Activated CD4-positive, alpha-beta T cell treated with anti-CD3 and anti-CD28 coated beads for 36 hours (primary cell): ENCODE measurements around the gene FXYD6. TPM values are rescaled to one million over a fixed set of nuclear protein-coding genes. Genes with fewer than 3 reads are reported as not detected.

ENCODE experiments used
- ATAC-seq: fragments of 200-7000 bp; cut with Tn5 transposase; one replicate; pipeline ENCODE4 v1.10.0; 2021; ENCODE audit warnings: mild to moderate bottlenecking, moderate library complexity
- CTCF ChIA-PET: fragments of 350-600 bp; sonication (Branson Sonifier 250); formaldehyde crosslinking; loops from one replicate; lab custom pipeline; 2021; ENCODE audit warnings: antibody characterized with exemption; lab: Charles Lee
- POLR2A ChIA-PET: fragments of 350-600 bp; sonication (Branson Sonifier 250); formaldehyde crosslinking; loops from one replicate; lab custom pipeline; 2021; ENCODE audit warnings: antibody characterized with exemption, inconsistent platforms; lab: Charles Lee
- DNase-seq: peaks from one replicate; pipeline ENCODE4 v3.0.0-alpha.2; 2020
- H3K27ac Mint-ChIP-seq: one replicate; pipeline ENCODE4 v1.8.0; 2021; ENCODE audit warnings: mixed read lengths
- H3K27me3 Mint-ChIP-seq: one replicate; pipeline ENCODE4 v1.8.0; 2021; ENCODE audit warnings: mixed read lengths
- H3K36me3 Mint-ChIP-seq: one replicate; pipeline ENCODE4 v1.8.0; 2021; ENCODE audit warnings: low read depth, mixed read lengths
- H3K4me1 Mint-ChIP-seq: one replicate; pipeline ENCODE4 v1.8.0; 2021; ENCODE audit warnings: mixed read lengths
- H3K4me3 Mint-ChIP-seq: one replicate; pipeline ENCODE4 v1.8.0; 2021; ENCODE audit warnings: mild to moderate bottlenecking, moderate library complexity, mixed read lengths
- H3K9me3 Mint-ChIP-seq: one replicate; pipeline ENCODE4 v1.8.0; 2021; ENCODE audit warnings: low read depth, mixed read lengths
- intact Hi-C, 2 experiments: fragments of 100-400 bp; cut with DNase I in 1 of 2; cut with micrococcal nuclease in 1 of 2; formaldehyde crosslinking; loops; one replicate each; pipeline versions ENCODE4 v1.14.2 to v1.15.1; 2022 to 2024; cut with DNase I, micrococcal nuclease
- total RNA-seq, 2 experiments: library from RNA; stranded (reverse); gene quantifications; one replicate each; pipeline ENCODE4 v1.2.3, GENCODE V29; 2021

Gene FXYD6
- total RNA-seq, 2 experiments from 2014 or later, result 0.46 to 0.47 TPM

GRCh38 chr11:117874910-117875381 lies 1.5 kb downstream of the FXYD6 start:
- no peak for DNase-seq
- no peaks in the 10 kb centered on the region for H3K9me3 Mint-ChIP-seq
- peak; percentile 33 for ATAC-seq
- intact Hi-C loops, result no loop called here
- peaks cover 47% of the 10 kb centered on the region for H3K27me3 Mint-ChIP-seq
- peak overlapping the region; percentile 23 for H3K4me3 Mint-ChIP-seq
- no peaks in the 10 kb centered on the region for H3K36me3 Mint-ChIP-seq
- H3K27ac Mint-ChIP-seq, result no peak overlapping the region
- POLR2A ChIA-PET, result no interaction called here
- H3K4me1 Mint-ChIP-seq, result peaks cover 30% of the 10 kb centered on the region
- CTCF ChIA-PET, result interaction anchor here (1.1 to 1.4 kb wide), 2 partner anchors 17 to 52 kb away, joined by 3 read pairs; no protein-coding TSS in a partner anchor

DNA sequence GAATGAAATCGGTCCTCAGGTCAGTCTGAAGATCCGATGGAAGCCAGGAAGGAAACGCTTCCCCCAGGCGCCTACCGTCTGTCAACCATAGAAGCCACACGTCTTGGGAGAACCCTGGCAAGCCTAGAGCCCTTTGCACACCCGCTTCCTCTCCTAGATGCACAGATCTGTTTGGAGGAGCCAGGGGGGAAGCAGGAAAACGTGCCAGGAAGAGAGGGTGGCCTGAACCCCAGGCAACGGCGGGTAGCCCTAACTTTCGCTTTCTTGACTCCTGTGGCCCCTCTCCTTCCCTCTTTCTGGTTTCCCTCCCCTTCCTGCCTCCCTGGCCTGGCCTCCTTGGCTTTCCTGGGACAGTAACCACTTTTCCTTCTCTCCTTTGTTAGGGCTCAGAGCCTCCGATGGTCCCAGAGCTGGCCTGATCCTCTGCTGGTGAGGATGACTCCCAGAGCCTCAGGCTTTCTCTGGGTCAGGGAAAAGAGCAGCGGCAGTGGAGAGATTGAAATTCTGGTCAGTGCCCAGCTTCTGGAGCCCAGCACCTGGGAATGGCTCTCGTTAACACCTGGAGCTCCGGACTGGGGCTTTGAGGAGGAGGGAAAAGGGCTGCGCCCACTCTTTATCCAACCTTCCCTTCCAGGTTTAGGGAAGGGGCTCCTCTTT lies 2.1 kb downstream of the FXYD6 start:
- Mint-ChIP-seq H3K4me1 (peaks cover 30% of the 10 kb centered on the region), H3K27me3 (peaks cover 44% of the 10 kb centered on the region)

GRCh38 chr11:117873828-117874125 lies 2.7 kb downstream of the FXYD6 start:
- ChIA-PET POLR2A (no interaction called here), CTCF (interaction anchor here (0.9 to 1.0 kb wide), 2 partner anchors 63 to 179 kb away, joined by 3 to 4 read pairs; no protein-coding TSS in a partner anchor)
- no peaks in the 10 kb centered on the region for H3K36me3 Mint-ChIP-seq
- peaks cover 40% of the 10 kb centered on the region for H3K27me3 Mint-ChIP-seq
- H3K4me1 Mint-ChIP-seq, result peaks cover 30% of the 10 kb centered on the region
- H3K4me3 Mint-ChIP-seq, result no peak overlapping the region
- ATAC-seq (no peak), DNase-seq (no peak)
- H3K27ac Mint-ChIP-seq, result no peak overlapping the region
- no peaks in the 10 kb centered on the region for H3K9me3 Mint-ChIP-seq
- intact Hi-C loops, result no loop called here

More for the DNA sequence above, 2.1 kb downstream of the FXYD6 start:
- Mint-ChIP-seq H3K4me3 (no peak overlapping the region), H3K9me3 (no peaks in the 10 kb centered on the region), H3K36me3 (no peaks in the 10 kb centered on the region), H3K27ac (no peak overlapping the region)
- DNase-seq (no peak), ATAC-seq (no peak)
- intact Hi-C loops, result no loop called here
- CTCF ChIA-PET, result interaction anchor here (1.0 kb wide), 1 partner anchor 64 kb away, joined by 3 read pairs; no protein-coding TSS in a partner anchor
- POLR2A ChIA-PET, result no interaction called here

GRCh38 chr11:117872975-117873827 lies 3.3 kb downstream of the FXYD6 start:
- ATAC-seq, result no peak
- Mint-ChIP-seq H3K4me1 (peaks cover 32% of the 10 kb centered on the region), H3K36me3 (no peaks in the 10 kb centered on the region), H3K27ac (no peak overlapping the region), H3K4me3 (no peak overlapping the region), H3K27me3 (peaks cover 39% of the 10 kb centered on the region), H3K9me3 (no peaks in the 10 kb centered on the region)
- DNase-seq, result no peak
- ChIA-PET CTCF (interaction anchor here (0.5 to 1.0 kb wide), 5 partner anchors 62 to 180 kb away, joined by 3 to 4 read pairs (median 4); no protein-coding TSS in a partner anchor), POLR2A (no interaction called here)
- intact Hi-C loops, result no loop called here

- CTCF ChIA-PET, result interaction anchor here (0.5 to 1.0 kb wide), 3 partner anchors 65 to 74 kb away, joined by 3 to 4 read pairs (median 4); no protein-coding TSS in a partner anchor
- peaks cover 35% of the 10 kb centered on the region for H3K27me3 Mint-ChIP-seq
- peaks cover 32% of the 10 kb centered on the region for H3K4me1 Mint-ChIP-seq
These were observed 4.0 kb downstream of the FXYD6 start for GRCh38 chr11:117872420-117872961.

DNA sequence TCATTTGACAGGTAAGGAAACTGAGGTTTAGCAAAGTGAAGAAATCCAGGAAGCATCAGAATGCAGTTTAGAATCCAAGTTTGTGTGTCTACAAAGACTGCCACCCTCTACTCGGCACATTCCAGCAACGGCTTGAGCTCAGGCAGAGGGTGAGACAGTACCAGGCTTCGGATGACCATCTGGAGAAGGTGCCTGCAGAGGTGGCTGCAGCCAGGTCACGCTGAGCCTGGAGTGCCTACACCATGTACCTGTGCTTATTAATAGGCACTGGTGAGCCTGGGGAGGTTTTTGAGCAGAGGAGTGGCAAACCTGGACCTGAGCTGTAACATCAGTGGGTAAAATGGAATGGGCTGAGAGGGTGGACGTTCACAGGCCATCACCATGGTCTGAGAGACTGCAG lies 4.7 kb downstream of the FXYD6 start:
- H3K4me3 Mint-ChIP-seq, result no peak overlapping the region
- H3K27me3 Mint-ChIP-seq, result peaks cover 28% of the 10 kb centered on the region
- DNase-seq (no peak), ATAC-seq (no peak)
- H3K4me1 Mint-ChIP-seq, result peaks cover 31% of the 10 kb centered on the region
- no peaks in the 10 kb centered on the region for H3K36me3 Mint-ChIP-seq
- POLR2A ChIA-PET, result interaction anchor here (0.6 kb wide), 1 partner anchor 241 kb away, joined by 4 read pairs; no protein-coding TSS in a partner anchor
- intact Hi-C loops, result no loop called here
- CTCF ChIA-PET, result interaction anchor here (1.0 kb wide), 1 partner anchor 64 kb away, joined by 3 read pairs; no protein-coding TSS in a partner anchor
- H3K27ac Mint-ChIP-seq, result no peak overlapping the region
- H3K9me3 Mint-ChIP-seq, result no peaks in the 10 kb centered on the region

More at GRCh38 chr11:117872420-117872961, 4.0 kb downstream of the FXYD6 start:
- no peak for DNase-seq
- Mint-ChIP-seq H3K27ac (no peak overlapping the region), H3K36me3 (no peaks in the 10 kb centered on the region), H3K9me3 (no peaks in the 10 kb centered on the region), H3K4me3 (no peak overlapping the region)
- intact Hi-C loops, result no loop called here
- POLR2A ChIA-PET, result no interaction called here
- ATAC-seq, result no peak

DNA sequence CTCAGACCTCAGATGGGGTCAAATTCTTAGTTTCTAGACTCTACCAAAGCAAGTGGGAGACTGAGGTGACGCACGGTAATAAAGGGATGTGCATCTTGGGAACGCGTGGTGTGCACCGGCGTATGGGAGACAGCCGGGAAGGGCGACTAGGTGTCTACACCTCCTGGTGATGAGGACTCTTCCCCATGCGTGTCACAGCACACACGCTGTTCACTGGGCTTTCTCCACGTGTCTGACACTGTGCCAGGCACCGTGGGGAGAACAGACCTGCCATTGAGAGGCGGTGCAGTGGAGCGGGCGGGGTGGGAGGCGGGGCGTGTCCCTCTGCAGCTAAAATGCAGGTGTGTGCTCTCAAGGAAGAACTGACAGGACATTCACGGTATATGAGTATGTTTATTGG lies 5.3 kb downstream of the FXYD6 start:
- ChIA-PET POLR2A (no interaction called here), CTCF (interaction anchor here (1.0 kb wide), 1 partner anchor 64 kb away, joined by 3 read pairs; no protein-coding TSS in a partner anchor)
- intact Hi-C loops, result no loop called here
- no peak overlapping the region for H3K27ac Mint-ChIP-seq
- ATAC-seq (no peak), DNase-seq (no peak)
- H3K9me3 Mint-ChIP-seq, result no peaks in the 10 kb centered on the region
- peaks cover 25% of the 10 kb centered on the region for H3K27me3 Mint-ChIP-seq
- H3K36me3 Mint-ChIP-seq, result no peaks in the 10 kb centered on the region
- H3K4me1 Mint-ChIP-seq, result peaks cover 28% of the 10 kb centered on the region
- H3K4me3 Mint-ChIP-seq, result no peak overlapping the region

DNA sequence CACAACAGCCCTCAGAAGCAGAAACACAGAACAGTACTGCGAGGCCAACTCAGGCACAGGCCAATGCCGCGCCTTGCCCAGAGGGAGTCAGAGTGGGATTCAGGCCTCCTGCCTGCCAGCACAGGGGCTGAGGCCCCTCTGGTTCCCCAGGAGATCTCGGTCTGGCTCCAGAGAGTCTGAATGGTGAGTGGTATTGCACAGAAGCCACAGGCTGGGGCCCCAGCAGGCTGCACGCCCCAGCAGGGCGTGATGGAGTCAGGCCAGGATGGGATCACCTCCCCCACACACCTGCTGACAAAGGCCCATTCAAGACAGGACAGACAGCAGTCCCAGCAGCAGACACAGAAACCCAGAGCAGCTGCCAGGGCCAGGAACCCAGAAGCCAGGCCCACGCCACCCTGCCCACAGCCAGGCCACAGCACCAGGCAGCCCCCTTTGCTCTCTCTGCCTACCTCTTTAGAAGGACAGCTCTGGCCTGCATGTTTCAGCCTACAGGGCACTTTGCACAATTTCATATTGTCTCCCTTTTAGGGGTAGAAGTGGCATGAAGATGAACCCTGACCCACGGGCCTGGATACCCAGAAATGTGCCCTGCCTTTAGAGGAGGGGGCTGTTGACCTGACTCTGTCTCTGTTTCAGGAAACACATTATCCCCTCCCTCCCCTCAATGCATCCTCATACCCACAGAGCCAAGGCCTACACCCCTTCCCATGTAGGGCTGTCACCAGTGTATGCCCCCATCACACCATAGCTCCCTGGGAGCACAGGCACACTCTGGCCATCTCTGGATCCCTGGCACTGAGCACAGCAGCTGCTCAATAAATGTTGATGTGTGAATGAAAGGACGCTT lies 6.1 kb downstream of the FXYD6 start:
- Mint-ChIP-seq H3K9me3 (no peaks in the 10 kb centered on the region), H3K4me1 (peaks cover 21% of the 10 kb centered on the region), H3K4me3 (no peak overlapping the region), H3K27me3 (peaks cover 17% of the 10 kb centered on the region), H3K36me3 (no peaks in the 10 kb centered on the region), H3K27ac (no peak overlapping the region)
- intact Hi-C loops, result no loop called here
- ChIA-PET CTCF (no interaction called here), POLR2A (no interaction called here)
- no peak for ATAC-seq
- no peak for DNase-seq

DNA sequence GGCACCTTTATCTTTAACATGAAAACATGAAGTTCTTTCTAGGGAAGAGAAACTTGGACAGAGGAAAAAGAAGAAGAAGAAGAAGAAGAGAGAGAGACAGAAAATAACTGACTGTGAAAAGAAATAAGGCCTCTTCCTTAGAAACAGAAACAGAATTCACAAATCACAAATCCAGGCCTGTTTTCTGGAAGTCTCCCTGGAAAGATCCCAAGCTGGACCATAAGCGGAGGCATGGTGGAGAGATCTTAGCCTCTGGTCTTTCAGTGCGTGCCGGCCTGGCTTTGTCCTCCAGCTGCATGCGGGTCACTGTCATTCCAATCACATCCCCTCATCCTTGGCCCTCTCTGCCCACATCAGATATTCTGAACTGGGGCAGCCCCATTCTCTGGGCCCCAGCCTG lies 6.9 kb downstream of the FXYD6 start:
- Mint-ChIP-seq H3K36me3 (no peaks in the 10 kb centered on the region), H3K4me1 (peaks cover 16% of the 10 kb centered on the region), H3K27me3 (peaks cover 11% of the 10 kb centered on the region), H3K9me3 (no peaks in the 10 kb centered on the region), H3K27ac (no peak overlapping the region), H3K4me3 (no peak overlapping the region)
- DNase-seq (no peak), ATAC-seq (no peak)
- POLR2A ChIA-PET, result no interaction called here
- intact Hi-C loops, result no loop called here
- CTCF ChIA-PET, result no interaction called here

GRCh38 chr11:117868815-117869561 lies 7.5 kb downstream of the FXYD6 start:
- intact Hi-C loops, result no loop called here
- DNase-seq (no peak), ATAC-seq (no peak)
- Mint-ChIP-seq H3K27me3 (peaks cover 6% of the 10 kb centered on the region), H3K9me3 (no peaks in the 10 kb centered on the region), H3K4me3 (no peak overlapping the region), H3K4me1 (peaks cover 14% of the 10 kb centered on the region), H3K27ac (no peak overlapping the region), H3K36me3 (no peaks in the 10 kb centered on the region)
- ChIA-PET CTCF (no interaction called here), POLR2A (no interaction called here)
